ENCODE measurements around the gene SBF2.

SBF2 gene

DNA sequence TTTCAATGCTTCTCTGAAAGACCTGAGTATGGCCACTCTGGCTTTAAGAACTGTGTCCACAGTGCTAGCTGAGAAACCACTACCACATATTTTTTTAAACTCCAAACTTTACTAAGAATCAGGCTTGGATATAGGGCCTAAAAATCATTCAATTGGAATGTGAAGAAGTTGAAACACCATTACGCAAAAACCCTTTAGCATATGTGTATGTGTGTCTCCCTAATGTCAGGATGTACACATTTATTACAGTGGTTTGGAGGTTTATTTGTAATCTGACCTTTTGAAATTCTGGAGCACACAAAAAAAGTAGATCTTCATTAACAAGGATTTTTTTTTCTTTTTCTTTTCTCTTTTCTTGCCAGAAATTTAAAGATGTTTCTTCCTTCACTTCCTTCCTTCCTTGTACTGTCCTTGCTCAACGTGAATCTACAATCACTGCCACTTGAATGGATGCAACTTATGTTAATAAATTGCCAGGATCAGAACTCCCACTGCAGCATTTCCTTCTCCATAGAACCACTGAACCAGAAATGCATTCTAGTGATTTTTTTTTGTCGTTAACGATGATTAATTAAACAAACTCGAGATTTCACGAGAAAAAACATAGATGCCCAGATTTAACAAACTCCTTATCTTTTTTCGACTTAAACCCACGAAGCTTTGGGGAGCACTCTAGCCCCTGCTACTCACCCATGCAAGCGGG is 7.8 kb upstream of the SBF2 start:
- peak; percentile 94 for DNase-seq

- DNase-seq = peak; percentile 91
Measured at GRCh38 chr11:10298342-10298741, 4.3 kb upstream of the SBF2 start.

DNA sequence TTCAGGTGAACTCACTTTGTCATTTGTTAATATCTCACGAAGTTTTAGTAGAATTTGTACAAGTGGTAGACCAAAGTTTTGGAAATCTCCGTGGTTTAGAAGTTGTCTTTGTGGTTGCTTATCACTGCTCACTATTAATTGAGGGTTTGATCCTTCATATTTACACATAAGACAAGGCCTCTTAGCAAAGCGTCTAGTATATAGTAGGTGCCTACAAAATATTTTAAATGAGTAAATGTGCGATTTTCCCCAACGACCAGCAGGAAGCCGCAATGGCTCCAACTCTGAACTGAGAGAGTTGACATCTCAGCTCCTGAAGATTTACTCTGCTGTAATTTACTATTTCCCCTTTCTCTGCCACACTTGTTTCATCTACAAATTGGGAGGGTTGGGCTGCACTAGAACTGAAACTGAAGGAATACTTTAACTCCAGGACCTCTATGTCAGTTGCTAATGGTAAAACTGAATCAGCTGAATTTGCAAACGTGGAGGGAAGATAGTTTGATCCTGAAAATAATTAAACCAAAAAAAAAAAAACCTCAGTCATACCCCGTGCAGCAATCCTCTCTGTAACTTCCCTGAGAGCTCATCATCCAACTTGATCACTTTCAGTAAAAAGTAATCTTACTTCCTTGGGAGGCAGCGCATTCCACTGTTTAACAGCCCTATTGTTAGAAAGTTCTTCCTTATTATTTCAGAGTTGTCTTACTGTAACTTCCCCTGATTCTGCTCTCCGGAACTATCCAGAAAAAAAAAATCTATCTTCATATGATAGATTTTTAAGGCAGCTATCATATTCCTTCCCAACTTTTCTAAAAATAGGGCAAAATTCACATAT is 1.3 kb upstream of the SBF2 start:
- no peak for DNase-seq

DNA sequence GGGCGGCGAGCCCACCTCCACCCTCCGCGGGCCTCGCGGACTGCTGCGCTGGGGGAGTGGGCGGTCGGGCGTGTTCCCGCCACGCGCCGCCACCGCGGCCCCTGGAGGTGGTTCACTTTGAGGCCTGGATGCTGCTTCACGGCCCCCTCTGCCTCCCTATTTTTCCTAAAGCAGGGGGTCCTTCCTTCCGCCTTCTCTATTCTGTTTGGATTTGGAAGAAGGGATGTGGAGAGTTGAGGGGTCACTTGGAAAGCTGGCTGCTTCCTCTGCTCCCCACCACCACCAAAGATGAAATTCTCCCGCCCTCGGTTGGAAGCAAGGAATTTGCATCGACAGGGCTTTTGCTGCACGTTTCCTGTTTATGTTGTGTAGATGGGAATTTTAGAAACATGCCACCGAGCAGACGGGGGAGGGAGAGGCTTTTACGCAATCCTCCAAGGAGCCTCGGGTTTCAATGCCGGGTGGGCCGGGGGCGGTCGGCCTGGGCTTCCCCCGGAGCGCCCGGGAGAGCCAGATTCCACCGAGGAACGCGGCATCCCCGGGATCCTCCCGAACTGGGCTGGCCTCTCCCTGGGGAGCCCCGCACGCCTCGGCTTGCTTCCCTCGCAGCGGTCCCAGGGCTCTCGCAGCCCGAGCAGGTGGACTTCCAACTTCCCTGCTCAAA is 403 bp upstream of the SBF2 start:
- DNase-seq = peak; percentile 78

- no peak for DNase-seq
Measured at GRCh38 chr11:10291801-10292638, 2.0 kb downstream of the SBF2 start.

DNA sequence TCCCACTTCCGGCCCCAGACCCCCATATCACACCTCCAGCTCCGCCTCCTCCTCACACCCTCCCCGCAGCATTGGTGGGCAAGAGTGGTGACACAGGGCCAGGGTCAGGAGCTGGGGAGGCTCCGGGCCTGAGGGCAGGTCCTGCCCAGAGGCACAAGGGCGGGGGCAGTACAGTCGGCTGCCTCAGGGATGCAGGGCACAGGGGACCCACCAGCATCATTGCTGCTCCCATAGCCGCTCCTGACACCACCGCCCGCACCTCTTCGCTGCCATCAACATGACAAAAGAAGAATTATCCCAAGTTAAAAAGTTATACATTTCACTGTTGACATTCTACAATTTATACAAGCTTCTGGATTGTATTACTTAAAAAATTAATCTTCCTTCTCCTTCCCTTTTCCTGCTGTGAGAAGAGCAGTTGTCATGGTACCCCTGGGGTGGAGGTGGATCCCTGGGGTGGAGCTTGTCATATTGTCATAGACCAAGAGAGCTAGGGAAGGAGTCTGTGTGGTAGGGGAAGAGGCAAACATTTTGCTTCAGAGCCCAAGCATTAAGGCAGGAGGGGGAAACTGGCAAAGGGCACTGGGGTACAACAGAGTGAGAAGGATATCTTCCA is 4.1 kb downstream of the SBF2 start:
- no peak for DNase-seq

DNA sequence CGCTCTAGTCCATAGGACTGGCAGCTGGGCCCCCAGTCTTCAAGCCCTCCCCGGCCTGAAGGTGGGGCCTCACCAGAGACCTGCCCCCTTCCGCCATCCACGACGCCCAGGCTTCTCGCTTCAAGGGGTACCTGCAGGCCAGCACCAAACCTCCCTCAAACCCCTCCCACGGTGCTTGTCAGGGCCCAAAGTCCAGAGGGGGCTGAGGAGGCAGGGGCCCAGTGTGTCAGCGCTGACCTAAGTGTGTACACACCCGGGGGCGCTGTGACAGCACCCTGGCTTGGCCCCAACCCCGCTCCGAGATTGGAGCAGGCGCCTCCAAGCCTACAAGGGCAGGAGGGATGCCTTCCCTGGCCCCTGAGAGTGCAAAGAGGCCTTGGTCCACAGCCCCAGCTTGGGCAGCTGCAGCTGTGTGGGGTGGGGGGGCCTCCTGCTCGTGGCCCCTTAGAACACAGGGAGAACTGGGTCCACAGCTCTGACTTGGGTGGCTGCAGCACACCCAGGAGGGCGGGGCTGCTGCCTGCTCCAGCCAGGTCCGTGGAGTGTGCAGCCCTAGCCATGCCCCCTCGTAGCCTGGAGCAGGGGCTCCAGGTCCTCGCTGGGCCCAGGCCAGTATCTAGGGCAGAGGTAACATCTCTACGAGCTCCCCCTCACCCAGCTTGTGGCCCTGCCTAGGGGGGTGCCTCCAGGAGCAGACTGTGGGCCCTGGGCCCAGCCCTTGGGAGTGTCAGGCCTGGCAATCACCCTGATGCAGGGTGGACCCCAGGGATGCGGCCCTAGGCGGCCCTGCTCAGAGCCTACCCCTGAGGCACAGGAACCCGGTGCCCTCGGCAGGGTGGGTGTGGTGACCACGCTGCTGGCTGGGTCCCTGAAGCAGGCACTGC is 4.9 kb downstream of the SBF2 start:
- DNase-seq = no peak

- DNase-seq = no peak
Measured at GRCh38 chr11:10287766-10288715, 6.0 kb downstream of the SBF2 start.

GRCh38 chr11:10287140-10287539 is 6.9 kb downstream of the SBF2 start:
- no peak for DNase-seq

GRCh38 chr11:10285148-10285802 is 8.7 kb downstream of the SBF2 start:
- DNase-seq = no peak

DNA sequence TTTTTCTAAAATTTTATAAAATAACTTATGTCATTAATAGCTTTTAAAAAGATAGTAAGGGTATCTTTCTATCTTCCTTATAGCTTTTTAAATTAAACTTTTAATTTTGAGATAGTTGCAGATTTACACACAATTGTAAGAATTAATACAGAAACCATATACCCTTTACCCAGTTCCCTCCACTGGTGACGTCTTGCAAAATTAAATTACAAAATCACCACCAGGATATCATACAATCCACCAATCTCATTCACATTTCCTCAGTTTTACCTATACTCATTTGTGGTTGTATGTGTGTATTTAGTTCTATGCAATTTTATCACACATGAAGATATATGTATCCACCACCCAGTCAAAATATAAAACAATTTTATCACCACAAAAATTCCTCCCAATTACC is 10.0 kb downstream of the SBF2 start:
- DNase-seq = no peak

- no peak for DNase-seq
Measured at GRCh38 chr11:10282117-10282516, 11.9 kb downstream of the SBF2 start.

- peak; percentile 44 for DNase-seq
Measured at GRCh38 chr11:10275714-10276113, 18.3 kb downstream of the SBF2 start.

DNA sequence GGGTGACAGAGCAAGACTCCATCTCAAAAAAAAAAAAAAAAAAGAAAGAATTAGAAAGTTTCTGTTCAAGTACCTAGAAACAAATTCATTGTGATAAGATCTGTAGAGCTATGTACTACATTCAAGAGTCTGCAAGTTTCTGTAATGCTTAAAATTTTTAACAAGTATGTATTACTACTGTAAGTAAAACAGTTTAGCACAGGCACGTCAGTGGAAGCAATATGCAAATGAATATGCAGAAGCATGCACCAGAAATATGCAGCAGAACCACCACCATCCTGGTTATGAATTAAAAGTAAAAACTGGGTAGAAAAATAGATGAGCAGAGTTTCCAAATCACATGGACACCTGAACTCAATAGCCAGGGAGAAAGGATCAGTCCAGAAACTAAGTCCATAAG is 19.3 kb downstream of the SBF2 start:
- DNase-seq = peak; percentile 50

GRCh38 chr11:10273738-10274137 is 20.3 kb downstream of the SBF2 start:
- no peak for DNase-seq

- DNase-seq = no peak
Measured at GRCh38 chr11:10272132-10272531, 21.9 kb downstream of the SBF2 start.

GRCh38 chr11:10268746-10269488 is 25.1 kb downstream of the SBF2 start:
- no peak for DNase-seq

DNA sequence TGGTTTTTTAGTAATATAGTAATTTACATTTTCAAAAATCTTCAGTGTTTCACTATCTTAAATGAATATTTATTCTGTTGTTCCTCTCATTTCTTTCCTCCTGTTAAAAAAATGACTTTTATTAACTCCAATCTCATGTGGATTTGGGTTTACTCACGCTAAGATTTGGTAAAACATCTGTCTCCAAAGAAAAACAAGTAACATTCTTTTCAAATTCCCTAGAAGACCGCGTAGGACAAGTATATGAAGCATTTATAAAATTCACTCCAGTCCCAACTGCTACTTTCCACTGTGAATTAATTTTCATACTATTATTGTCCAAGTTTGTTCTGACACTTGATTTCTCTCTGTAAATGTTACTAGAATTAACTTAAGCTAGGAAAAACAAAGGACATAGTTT is 26.2 kb downstream of the SBF2 start:
- peak; percentile 53 for DNase-seq

GRCh38 chr11:10265936-10266335 is 28.1 kb downstream of the SBF2 start:
- no peak for DNase-seq

All from fibroblast of skin of abdomen (primary cell).